Middle frontal gyrus (tissue), 1 donor: ENCODE data around the gene GRAMD1A.

Experiments used
- DNase-seq: peaks from one replicate; pipeline ENCODE4 v3.0.0-alpha.2; 2015; ENCODE audit warnings: low spot score; ENCODE audit errors: extremely low spot score

GRAMD1A gene

DNA sequence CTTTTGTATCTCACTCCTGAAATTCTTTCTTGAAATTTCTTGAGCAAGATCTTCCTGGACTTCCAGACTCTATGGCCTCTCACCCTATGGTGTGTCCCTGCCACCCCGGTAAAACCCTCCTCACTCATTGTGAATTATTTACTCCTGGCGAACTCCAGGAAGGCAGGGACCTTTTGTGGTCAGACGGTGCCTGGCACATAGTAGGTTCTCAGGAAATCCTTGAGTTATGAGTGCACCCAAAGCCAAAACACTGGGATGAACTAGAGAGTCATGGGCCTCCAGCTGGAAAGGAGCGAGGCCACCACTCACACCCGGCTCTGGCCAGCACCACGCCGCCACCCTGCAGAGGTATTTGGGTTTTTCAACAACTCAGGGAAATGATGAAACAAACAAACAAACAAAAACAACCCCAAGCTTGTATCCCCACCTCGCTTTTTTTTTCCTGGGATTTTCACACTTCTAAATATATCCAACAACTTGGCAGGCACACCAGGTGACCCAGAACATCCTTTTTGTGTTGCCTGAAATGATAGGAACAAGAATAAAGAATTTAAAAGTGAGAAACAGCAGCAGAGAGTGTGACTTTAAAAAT lies 52.6 kb downstream of the GRAMD1A start:
- DNase-seq, result no peak

DNA sequence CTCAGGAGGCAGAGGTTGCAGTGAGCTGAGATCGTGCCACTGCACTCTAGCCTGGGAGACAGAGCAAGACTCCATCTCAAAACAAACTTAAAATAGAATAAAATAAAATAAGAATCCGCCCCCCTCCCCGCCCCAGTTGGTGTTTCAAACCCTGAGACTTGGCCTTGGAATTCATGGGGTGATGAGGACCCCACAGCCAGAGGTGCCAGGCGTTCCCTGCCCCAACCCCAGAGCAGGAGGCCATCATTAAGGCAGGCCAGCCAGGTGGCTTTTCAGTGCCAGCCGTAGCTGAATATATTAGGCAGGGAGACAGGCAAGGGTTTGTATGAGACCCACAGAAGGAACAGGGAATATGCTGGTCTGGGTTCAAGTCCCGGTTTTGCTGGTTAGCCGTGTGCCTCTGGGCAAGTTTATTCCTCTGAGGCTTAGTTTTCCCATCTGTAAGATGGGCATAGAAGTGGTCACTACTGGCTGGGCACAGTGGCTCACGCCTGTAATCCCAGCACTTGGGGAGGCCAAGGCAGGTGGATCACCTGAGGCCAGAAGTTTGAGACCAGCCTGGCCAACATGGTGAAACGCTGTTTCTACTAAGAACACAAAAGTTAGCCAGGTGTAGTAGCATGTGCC lies 53.7 kb downstream of the GRAMD1A start:
- DNase-seq, result no peak

DNA sequence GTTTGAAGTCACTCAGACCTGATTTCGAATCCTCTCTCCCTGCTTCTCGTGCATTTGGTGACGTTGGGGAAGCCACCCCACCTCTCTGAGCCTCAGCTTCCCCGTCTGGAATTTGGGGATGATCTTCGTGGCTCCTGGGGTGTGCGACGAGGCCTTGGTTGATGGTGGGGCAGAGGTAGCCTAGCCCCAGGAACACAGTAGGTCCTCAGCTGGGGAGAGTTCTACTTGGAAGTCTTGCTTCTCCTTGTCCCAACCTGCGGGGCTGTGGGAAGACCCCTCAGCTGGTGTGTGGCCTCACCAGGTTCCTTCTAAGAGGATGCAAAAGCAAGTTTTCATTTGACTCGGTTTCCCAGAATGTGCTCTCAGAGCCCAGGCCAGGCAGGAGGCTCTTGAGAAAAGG lies 54.5 kb downstream of the GRAMD1A start:
- no peak for DNase-seq

DNA sequence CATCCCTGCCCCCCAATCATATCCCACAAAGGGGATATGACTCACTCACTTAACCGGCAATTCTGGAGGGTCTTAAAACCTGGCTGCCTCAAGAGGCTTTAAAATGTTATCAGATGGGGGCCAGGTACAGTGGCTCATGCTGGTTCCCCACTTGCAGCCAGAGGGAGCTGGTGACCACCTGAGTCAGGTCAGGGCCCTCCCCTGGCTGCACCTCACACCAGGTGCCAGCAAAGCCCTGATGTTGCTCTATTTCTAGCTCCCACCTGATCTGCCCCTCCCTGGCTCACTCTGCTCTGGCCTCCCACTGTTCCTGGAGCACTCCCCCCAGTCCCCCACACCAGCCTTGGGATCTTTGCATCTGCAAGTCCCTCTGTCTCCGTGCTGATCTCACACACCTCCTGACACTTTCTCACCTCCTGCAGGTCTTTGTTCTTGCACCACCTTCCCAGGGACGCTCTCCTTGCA lies 55.6 kb downstream of the GRAMD1A start:
- no peak for DNase-seq

DNA sequence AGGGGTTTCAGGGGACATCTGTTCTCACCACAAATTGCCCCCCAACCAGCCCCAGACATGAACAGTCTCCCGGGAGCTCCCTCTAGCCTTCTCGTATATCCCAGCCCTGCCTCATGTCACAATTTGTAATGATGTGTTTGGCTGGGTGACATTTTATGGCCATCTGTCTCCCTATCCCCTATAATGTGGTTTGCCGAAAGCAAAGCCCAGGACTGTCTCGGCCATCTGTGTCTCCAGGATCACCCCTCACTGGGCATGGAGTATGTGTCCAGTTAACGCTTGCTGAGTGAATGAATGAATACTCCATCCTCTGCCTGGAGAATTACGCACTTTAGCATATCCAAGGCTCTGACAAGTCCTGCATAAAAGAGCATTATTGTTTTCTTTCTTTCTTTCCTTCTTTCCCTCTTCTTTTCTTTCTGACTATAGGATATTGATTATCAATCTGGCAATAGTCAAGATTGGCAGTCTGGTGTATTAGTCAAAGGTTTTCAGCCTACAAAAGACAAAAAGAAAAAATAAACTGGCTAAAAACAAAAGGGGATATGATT lies 56.5 kb downstream of the GRAMD1A start:
- DNase-seq, result no peak

DNA sequence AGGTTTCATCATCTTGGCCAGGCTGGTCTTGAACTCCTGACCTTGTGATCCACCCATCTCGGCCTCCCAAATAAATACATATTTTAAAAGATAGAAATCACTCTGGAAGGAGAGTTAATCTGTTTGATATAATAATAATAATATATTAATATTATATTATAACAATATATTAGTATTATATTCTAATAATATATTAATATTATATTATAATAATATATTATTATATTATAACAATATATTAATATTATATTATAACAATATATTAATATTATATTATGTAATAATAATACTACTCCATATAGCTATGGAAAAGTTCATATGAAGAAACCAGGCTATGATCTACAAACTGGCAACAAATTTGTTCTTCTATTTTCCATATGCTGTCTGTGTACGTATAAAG lies 58.2 kb downstream of the GRAMD1A start:
- DNase-seq, result no peak

DNA sequence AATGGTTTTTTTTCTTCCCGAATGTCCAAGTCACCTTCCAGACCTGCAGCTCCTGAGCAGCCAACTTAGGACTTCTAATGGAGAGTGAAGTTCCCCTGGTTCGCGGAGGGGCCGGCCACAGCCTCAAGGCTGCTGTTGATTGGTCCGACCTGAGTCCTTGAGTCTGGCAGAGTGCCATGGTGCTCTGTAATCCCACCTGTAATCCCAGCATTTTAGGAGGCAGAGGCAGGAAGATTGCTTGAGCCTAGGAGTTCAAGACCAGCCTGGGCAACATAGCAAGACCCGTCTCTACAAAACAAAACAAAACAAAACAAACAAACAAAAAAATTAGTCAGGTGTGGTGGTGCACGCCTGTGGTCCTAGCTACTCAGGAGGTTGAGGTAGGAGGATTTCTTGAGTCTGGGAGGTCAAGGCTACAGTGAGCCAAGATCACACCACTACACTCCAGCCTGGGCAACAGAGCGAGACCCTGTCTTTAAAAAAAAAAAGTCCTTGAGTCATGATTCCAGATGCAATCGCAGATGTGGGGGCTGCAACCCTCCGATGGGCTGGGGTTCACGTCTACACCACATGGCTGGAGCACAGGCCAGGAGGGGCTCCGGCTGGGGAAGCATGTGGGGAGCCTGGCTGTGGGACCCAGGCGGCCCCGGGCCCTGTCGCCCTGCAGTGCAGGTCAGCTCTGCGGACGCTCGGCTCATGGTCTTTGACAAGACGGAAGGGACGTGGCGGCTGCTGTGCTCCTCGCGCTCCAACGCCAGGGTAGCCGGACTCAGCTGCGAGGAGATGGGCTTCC lies 59.1 kb downstream of the GRAMD1A start:
- DNase-seq, result no peak

DNA sequence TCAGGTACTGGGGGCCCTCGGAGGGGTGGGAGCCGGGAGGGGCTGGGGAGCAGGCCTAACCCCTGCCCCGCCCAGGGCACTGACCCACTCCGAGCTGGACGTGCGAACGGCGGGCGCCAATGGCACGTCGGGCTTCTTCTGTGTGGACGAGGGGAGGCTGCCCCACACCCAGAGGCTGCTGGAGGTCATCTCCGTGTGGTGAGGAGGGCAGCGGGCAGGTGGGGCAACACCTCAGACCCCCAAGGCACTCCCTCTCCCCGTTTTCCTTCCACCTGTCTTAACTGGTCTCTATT lies 59.6 kb downstream of the GRAMD1A start:
- DNase-seq, result no peak

DNA sequence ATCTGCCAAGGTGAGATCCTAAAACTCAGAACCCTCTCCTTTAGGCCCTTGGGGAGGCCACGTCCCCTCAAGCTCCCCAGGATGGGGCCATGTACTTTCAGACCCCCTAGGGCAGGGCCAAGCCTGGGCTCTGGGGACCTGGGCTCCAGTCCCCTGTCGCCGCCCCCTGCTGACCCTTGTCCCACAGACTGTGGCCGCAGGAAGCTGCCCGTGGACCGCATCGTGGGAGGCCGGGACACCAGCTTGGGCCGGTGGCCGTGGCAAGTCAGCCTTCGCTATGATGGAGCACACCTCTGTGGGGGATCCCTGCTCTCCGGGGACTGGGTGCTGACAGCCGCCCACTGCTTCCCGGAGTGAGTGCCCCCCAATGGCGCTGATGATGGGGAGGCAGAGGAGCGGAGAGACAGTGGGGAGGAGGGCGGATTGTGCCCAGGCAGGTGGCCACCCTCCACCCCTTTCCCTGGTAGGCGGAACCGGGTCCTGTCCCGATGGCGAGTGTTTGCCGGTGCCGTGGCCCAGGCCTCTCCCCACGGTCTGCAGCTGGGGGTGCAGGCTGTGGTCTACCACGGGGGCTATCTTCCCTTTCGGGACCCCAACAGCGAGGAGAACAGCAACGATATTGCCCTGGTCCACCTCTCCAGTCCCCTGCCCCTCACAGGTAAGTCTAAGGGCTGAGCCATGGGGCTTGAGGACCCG lies 60.2 kb downstream of the GRAMD1A start:
- no peak for DNase-seq

DNA sequence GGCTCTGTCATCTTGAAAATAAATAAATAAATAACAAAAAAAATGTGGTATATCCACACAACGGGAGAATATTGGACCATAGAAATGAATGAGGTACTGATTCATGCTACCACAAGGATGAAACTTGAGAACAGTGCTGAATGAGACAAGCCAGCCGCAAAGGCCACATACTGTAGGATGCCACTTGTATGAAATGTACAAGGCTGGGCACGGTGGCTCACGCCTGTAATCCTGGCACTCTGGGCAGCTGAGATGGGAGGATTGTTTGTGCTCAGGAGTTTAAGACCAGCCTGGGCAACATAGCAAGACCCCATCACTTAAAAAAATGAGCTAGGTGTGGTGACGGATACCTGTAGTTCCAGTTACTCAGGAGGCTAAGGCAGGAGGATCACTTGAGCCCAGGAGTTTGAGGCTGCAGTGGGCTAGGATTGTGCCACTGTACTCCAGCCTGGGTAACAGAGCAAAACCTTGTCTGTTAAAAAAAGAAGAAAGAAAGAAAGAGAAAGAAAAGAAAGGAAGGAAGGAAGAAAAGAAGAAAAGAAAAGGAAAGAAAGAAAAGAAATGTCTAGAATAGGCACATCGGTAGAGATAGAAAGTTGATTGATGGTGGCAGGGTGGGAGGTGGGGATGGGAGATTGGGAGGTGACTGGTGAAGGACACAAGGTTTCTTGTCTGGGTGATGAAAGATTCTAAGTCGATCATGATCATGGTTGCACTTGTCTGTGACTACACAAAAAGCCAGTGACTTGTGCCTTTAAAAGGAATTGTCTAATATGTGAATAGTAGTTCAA lies 61.7 kb downstream of the GRAMD1A start:
- DNase-seq, result no peak

DNA sequence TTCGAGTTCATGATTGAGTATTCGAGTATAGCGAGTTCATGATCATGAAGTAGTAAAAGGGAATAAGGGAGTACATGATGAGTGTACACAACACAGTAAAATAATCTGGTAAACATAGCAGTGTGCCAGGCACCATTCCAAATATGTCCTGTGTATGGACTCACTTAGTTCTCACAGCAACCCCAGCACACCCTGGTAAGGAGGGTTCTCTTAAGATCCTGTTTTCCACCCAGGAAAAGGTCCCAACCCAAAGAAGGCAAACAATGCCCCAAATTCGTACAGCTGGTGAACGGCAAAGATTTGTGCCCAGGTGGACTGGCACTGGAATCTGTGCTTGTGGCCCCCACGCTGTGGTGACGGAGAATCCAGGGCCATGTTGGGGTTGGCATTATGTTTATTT lies 62.8 kb downstream of the GRAMD1A start:
- DNase-seq, result no peak

DNA sequence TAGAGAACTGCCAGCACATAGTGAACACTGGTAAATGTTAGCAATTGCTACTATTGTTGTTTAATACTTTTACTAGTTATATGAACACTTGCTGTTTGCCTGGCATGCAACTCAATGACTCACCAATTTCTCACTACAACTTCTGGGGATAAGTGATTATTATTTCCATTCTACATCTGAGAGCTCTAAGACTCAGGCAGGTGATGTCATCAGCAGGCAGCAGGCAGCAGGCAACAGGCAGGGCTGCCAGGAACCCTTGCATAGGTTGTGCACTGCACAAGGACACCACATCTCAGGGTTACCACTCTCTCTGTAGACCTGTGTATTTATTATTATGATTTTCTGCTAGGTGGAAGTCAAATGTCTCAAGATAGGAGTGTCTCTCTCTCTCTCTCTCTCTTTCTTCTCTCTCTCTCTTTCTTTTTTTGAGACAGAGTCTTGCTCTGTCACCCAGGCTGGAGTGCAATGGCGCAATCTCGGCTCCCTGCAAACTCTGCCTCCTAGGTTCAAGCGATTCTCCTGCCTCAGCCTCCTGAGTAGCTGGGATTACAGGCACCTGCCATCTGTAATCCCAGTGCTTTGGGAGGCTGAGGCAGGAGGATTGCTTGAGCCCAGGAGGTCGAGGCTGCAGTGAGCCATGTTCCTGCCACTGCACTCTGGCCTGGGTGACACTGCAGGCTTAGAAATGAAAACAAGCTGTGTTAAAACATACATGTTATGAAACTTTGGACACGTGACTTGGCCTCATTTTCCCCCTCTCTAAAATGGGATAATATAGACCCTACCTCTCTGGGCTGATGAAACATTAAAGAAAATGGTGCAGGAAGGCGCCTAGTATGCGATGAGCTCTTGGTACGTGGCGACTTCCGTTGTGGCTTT lies 64.1 kb downstream of the GRAMD1A start:
- DNase-seq, result no peak

DNA sequence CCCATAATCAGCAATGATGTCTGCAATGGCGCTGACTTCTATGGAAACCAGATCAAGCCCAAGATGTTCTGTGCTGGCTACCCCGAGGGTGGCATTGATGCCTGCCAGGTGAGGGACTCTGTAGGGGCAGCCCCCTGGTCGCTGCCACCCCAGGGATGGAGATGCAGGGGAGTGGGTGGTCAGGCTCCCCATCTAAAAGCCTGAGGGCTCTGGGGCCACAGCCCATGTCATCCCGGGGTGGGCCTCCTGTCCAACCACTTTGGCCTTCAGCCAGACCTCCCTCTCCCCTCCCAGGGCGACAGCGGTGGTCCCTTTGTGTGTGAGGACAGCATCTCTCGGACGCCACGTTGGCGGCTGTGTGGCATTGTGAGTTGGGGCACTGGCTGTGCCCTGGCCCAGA lies 65.5 kb downstream of the GRAMD1A start:
- no peak for DNase-seq

DNA sequence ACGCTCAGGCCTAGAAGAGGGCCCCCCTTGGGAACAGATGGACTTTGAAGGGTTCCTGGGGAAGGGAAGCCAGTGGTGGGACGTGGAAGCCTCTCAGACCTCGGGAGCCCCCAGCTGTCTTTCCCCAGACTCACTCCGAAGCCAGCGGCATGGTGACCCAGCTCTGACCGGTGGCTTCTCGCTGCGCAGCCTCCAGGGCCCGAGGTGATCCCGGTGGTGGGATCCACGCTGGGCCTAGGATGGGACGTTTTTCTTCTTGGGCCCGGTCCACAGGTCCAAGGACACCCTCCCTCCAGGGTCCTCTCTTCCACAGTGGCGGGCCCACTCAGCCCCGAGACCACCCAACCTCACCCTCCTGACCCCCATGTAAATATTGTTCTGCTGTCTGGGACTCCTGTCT lies 66.0 kb downstream of the GRAMD1A start:
- DNase-seq, result no peak

DNA sequence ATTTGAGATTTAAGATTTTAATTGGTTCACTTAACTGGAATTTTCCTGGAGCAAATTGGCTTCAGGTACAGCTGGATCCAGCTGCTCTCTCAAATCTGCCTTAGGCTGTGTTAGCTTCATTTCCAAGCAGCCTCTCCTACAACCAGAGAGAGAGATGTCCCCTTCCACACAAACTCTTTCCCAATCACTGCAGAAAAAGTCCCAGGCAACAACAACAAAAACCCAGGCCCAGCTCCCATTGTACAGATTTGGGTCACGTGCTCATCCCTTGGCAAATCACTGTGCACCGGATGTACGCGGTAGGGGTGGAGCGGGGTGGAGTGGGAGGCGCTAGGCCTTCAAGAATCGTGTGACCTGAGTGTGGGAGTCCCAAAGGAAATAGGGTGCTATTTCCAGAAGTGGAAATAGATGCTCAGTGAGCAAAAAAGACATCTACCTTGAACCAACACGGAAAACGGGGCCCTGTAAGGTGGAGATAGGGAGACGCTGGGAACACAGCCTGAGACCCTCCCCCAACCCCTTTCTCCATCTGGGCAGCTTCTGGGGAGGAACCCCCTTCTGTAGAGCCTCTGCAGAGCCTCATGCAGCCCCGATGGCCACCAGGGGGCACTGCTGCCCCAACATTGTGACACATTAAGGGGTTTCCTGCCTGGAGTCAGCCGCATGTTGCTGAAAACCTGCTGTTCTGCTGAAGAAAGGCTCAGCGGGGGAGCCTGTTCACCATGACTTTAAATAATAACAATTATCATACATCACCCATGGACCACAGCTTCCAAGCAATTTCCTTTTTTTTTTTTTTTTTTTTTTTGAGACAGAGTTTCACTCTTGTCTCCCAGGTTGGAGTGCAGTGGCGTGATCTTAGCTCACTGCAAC lies 66.8 kb downstream of the GRAMD1A start:
- DNase-seq, result peak; percentile 80

DNA sequence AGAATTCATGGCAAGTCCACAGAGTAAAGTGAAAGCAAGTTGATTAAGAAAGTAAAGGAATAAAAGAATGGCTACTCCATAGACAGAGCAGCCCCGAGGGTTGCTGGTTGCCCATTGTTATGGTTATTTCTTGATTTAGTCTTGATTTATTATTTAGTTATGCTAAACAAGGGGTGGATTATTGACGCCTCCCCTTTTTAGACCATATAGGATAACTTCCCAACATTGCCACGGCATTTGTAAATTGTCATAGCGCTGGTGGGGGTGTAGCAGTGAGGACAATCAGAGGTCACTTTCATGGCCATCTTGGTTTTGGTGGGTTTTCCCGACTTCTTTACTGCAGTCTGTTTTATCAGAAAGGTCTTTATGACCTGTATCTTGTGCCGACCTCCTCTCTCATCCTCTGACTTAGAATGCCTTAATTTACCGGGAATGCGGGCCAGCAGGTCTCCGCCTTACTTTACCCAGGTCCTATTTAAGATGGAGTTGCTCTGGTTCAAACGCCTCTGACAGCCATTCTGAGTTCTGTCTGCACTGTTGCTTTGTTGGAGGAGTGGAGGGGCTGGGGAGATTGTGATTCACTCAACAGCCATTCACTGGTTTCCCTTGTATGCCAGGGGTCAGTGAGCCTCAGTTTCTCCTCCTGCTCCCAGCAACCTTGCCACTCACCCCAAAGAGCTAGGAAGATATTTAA lies 69.0 kb downstream of the GRAMD1A start:
- no peak for DNase-seq

DNA sequence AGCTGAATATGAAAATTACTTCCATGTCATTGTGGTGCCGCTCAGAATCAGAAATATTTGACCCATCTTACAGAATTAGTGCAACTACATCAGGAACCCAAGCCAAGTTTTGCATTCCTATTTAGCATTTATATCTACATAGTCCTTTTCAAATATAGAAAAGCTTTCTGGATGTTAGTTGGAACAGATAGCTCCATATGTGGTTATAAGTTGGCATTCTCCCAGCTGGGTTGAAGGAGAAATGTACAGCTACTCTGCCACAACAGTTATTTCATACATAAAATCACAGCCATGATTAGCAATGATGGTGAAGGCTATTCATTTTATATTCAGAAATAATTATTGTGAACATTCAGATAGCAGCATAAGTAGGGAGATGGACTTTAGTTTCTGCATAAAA lies 69.6 kb downstream of the GRAMD1A start:
- no peak for DNase-seq

DNA sequence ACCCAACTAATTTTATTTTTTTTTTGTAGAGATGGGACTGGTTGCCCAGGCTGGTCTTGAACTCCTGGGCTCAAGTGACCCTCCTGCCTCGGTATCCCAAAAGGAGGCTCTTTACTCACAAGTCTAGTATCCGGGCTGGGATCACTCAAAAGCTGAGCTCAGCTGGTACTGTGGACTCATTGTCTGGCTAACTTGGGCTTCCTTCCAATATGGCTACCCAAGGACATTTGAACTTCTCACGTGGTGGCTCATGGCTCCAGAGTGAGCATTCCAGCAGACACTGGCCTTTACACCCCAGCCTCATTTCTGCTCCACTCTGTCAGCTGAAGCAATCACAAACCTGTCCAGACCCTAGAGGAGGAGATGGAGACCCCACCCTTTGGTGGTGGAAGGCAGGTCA lies 70.3 kb downstream of the GRAMD1A start:
- DNase-seq, result no peak

DNA sequence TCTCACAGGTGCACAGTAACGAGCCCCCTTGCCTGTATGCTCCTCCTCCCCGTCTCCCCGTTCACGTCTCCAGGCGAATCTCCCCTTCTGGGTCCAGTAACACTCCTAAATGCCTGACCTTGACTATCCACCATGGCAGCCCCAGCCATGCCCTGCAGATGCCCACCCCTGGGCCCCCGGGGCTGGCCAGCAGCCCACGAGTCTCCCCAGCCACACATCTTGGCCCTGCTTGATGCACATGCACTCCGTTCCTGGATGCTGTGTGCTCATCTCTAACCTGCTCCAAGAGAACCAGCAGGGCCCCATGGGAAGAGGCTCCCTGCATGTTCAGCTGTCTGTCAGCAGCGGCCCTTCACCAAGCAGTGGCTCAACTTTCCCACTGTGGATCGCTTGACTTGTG lies 73.4 kb downstream of the GRAMD1A start:
- DNase-seq, result no peak
